Sciatic nerve (tissue), 2 donors: ENCODE measurements around the gene PLAGL1. TPM values are rescaled to one million over a fixed set of nuclear protein-coding genes. Genes with fewer than 3 reads are reported as not detected.
"Not testable (repeated sequence)": the region's sequence is repeated elsewhere in the genome, so short reads cannot be mapped to it uniquely, and the experiment has no call there.

Experiments
- ATAC-seq: fragments of 200-7000 bp; cut with Tn5 transposase; one replicate; pipeline ENCODE4 v1.9.1; 2020; ENCODE audit warnings: mild to moderate bottlenecking, moderate library complexity
- DNase-seq: peaks from one replicate; pipeline ENCODE4 v3.0.0-alpha.2; 2020; ENCODE audit warnings: low spot score
- intact Hi-C: fragments of 100-400 bp; cut with DNase I; formaldehyde crosslinking; loops from one replicate; pipeline ENCODE4 v1.14.2; 2022
- total RNA-seq: library from RNA; stranded (reverse); fragmentation: NEBNext Ultra II Directional; extraction: Animal tissue kit (Norgen Biotek cat#: 25700); gene quantifications from one replicate; pipeline ENCODE4 v1.2.1, GENCODE V29; 2021
- donor health status: DM: no; HTN: no; CAD: no.
- donor health status: DM: no; HTN: no; CAD: no.

PLAGL1 gene, protein sequence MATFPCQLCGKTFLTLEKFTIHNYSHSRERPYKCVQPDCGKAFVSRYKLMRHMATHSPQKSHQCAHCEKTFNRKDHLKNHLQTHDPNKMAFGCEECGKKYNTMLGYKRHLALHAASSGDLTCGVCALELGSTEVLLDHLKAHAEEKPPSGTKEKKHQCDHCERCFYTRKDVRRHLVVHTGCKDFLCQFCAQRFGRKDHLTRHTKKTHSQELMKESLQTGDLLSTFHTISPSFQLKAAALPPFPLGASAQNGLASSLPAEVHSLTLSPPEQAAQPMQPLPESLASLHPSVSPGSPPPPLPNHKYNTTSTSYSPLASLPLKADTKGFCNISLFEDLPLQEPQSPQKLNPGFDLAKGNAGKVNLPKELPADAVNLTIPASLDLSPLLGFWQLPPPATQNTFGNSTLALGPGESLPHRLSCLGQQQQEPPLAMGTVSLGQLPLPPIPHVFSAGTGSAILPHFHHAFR
- total RNA-seq: 65.8 TPM

DNA sequence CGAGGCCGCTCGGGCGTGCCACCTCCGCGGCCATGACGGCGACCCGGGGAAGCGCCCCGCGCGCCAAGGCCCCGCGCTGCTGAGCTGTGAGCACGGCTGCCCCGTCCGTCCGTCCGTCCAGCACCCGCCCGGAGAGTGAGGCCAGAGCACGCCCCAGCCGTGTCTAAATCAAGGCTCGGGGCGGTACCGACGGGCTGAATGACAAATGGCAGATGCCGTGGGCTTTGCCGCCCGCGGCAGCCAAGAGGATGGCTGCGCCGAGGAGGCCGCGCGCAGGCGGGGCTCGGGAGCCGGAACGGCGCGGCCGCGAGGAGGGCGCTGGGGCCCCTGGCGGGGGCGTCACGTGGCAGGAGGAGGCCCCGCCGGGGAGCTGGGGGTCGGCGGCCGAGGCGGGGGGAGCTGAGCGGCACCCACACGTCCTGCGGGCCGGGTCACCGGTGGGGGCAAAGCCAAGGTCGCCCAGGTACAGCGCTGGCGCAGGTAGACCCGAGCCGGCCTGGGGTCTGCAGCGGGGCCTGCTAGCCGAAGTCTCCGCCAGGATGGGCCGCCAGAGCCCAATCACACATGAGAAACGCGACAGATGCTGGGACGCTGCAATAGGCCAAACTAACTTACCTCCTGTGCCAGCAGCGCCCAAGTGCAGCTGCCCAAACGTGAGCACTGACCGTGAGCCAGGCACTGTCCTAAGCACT lies at the start of gene PLAGL1:
Gene PLAGL1, minus strand, starts transcription at position 140 of the 692 bp plus-strand sequence. CDS start 60,123 bp downstream, outside the sequence.
- ATAC-seq (peak; percentile 88), DNase-seq (peak; percentile 77)
- intact Hi-C loops: no loop called here

DNA sequence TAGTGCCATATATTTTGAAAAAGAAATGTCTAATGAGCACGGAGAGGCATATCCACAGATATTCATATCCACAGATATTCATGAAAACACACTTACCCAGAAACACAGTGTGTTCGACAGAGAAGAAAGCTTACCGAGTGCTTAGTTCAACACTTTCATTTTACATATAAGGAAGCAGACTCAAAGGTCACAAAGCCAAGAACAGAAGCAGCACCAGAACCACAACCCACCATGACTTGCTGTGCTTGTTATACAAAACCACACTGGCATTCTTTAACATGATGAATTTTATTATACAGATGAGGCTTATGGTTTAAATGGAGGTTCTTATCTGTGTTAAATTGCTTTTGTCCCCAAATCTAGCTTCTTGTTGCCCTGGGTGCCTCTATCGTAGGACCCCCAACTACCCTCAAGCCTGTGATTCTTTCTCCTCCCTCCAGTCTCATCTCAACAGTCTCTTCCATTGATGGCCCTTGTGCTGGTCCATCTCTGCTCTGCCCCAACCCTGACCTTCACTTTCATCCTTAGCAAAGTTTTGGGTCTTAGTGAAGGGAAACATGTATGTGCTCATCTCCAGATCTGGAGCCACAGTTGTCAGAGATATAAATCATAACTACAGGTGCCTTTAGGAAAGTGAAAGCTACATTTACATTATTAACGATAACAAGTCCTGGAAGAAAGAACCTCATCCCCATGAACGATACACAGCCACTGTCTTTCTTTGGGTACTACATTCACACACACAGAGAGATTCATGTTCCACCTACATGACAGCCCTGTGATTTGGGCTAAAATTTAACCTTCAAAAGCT lies 47.3 kb upstream of the PLAGL1 start:
- intact Hi-C loops: no loop called here
- ATAC-seq: no peak

DNA sequence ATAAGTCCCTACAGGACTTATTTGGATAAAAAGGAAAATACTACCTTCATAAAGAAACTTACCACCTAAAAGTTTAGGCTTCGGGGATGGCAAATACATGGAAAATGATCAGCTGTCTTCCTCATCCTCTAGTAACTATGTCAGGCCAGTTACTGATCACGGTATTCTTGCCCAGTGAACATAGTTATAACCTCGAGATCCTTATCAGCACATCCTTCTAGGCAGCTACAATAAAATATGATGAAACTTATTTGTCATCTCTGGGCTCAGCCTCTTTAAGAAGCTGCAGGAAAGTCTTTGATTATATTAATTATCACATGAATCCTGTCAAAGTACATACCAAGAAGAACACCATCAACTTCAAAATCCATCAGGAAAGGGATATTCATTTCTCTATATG lies 45.5 kb upstream of the PLAGL1 start:
- intact Hi-C loops: no loop called here
- no peak for ATAC-seq

More for the DNA sequence above, 47.3 kb upstream of the PLAGL1 start:
- DNase-seq: no peak

DNA sequence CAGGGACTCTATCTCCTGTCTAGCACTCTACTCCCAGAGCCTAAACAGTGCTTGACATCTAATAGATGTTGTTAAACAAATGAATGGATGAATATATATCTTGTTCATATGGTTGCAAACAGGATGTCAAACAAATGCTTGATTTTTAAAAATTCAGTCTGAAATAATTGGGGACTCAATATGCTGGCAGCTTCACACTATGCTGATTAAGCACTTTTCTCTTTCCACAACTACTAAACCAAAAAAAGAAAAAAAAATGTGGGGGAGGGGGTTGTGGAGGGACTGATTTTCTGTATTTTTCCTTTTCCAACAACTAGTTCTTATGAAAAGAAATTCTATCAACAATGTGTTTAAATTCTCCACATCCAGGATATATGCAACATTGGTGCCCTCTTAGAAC lies 44.4 kb upstream of the PLAGL1 start:
- DNase-seq: no peak
- intact Hi-C loops: no loop called here
- no peak for ATAC-seq

More for the DNA sequence above, 45.5 kb upstream of the PLAGL1 start:
- no peak for DNase-seq

DNA sequence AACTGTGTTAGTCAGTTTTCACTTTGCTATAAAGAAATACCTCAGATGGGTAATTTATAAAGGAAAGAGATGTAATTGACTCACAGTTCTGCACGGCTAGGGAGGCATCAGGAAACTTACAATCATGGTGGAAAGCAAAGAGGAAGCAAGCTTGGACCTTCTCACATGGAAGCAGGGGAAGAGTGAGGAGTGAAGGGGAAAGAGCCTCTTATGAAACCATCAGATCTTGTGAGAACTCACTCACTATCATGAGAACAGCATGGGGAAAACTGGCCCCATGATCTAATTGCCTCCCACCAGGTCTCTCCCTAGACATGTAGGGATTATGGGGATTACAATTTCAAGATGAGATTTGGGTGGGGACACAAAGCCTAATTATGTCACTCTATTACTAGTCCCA lies 41.3 kb upstream of the PLAGL1 start:
- DNase-seq (no peak), ATAC-seq (no peak)
- intact Hi-C loops: no loop called here

DNA sequence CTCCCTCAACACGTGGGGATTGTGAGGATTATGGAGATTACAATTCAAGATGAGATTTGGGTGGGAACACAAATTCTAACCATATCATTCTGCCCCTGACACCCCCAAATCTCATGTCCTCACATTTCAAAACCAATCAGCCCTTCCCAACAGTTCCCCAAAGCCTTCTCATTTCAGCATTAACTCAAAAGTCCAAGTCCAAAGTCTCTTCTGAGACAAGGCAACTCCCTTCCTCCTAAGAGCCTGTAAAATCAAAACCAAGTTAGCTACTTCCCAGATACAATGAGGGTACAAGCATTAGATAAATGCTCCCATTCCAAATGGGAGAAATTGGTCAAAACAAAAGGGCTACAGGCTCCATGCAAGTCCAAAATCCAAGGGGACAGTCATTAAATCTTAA lies 39.6 kb upstream of the PLAGL1 start:
- DNase-seq (no peak), ATAC-seq (no peak)
- intact Hi-C loops: no loop called here

DNA sequence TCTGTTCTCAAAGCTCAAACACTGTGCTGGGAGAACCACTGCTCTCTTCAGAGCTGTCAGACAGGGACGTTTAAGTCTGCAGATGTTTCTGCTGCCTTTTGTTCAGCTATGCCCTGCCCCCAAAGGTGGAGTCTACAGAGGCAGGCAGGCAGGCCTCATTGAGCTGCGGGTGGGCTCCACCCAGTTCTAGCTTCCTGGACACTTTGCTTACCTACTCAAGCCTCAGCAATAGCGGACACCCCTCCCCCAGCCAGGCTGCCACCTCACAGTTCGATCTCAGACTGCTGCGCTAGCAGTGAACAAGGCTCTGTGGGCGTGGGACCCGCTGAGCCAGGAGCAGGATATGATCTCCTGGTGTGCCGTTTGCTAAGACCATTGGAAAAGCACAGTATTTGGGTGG lies 38.6 kb upstream of the PLAGL1 start:
- DNase-seq, intact Hi-C loops, ATAC-seq: not testable (repeated sequence)

DNA sequence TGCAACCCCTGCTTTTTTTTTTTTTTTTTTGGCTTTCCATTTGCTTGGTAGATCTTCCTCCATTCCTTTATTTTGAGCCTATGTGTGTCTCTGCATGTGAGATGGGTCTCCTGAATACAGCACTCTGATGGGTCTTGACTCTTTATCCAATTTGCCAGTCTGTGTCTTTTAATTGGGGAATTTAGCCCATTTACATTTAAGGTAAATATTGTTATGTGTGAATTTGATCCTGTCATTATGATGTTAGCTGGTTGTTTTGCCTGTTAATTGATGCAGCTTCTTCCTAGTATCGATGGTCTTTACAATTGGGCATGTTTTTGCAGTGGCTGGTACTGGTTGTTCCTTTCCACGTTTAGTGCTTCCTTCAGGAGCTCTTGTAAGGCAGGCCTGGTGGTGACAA lies 36.9 kb upstream of the PLAGL1 start:
- ATAC-seq: not testable (repeated sequence)

DNA sequence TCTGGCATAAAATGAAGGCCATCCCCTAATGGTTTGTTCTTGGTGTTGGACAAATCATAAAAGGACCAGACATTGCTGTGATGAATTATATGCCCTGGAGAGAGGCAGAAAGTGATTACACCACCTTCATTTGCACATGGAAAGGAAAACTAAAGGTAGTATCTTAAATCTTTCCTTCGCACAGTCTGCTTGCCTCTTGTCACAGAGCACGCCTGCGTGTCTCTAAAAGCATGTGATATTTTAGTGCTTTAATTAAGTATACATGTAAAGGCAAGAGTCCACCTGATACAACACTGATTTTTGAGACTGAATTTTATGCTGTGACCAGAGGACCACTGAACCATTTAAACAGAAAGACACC lies 28.8 kb upstream of the PLAGL1 start:
- intact Hi-C loops: no loop called here
- no peak for DNase-seq
- peak; percentile 8 for ATAC-seq

More for the DNA sequence above, 36.9 kb upstream of the PLAGL1 start:
- DNase-seq, intact Hi-C loops: not testable (repeated sequence)

DNA sequence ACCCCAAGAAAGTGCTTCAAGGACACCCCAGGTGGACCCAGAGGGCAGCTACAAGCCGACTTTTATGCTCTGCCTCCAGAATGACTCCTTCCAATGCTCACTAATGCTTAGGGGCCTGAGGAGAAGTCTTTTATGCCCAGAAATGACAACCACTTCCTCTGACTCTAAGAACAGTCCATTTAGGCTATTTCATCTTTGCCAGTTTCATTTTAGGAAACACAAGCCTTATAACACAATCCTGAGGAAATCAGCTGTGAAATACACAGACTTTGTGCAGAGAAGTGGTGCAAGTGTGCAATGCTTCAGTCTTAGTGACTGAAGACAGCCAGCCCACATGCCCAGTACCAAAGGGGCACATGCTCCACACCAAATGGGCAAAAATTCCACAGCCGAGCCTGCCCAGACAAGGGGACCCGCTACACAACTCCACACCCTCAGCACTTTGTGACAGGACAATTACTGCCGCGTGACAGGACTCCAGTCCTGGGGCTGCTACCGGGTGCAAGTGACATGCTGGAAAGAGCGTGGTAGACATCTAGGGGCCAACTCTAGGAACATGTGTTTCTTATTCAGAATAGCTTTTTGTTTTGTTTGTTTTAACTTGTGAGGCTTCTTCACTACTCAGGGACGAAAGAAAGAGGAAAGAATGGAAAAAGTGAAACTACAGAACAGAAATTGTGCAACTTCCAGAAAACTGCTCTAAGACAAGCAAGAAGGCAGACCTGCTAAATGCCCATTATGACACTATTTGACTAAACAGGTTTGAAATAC lies 28.2 kb upstream of the PLAGL1 start:
- ATAC-seq (peak; percentile 82), DNase-seq (no peak)
- intact Hi-C loops: no loop called here

DNA sequence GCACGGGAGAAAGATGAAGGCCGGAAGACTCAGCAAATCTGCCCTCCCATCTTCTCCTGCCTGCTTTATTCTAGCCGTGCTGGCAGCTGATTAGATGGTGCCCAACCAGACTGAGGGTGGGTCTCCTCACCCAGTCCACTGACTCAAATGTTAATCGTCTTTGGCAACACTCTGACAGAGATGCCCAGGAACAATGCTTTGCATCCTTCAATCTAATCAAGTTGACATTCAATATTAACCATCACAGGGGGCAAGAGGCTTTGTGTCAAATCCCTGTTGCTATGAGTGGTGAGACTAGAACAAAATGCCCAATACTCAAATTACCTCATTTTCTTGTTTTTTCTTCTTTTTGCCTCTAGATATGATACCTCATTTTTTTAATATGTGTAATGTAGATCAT lies 27.4 kb upstream of the PLAGL1 start:
- intact Hi-C loops: no loop called here
- ATAC-seq (no peak), DNase-seq (no peak)

DNA sequence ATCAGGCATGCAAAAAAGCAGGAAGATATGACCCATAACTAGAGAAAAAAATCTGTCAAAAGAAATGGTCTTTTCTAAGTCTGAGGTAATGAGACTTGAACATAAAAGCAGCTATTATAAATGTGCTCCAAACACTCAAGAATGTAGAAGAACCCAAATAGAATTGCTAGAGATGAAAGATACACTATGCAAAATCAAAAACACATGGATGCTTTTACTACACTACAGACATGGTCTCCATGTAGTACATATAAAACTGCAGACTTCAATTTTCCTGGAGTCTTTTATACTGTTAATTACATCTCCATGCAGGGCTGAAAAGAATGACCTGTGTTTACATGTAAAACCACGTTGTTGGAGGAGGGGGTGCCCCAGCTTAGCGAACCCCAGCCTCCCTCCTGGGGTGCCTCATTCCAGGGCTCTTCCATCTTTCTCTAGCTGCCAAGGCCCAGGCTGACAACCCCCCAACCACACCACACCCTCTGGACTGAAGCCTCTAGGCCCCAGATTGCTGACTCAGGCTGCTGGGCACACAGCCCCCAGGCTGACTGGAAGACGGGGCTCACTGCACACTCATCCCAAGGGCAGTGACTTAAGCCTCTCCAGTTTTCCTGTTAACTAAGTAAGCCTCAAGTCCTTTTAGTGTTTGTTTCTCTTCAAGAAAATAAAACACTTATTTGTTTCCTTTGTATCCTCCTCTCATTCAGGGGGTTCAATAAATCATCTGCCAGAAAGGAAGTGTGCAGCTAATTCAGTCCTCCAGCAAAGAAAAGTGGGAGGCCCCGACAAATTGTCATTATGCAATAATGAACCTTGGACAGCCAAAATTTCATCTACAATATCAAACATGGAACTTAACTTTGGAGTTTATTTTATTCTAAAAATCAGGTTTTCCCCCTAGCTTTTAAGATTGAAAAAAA lies 26.0 kb upstream of the PLAGL1 start:
- DNase-seq (no peak), ATAC-seq (no peak)
- intact Hi-C loops: no loop called here

DNA sequence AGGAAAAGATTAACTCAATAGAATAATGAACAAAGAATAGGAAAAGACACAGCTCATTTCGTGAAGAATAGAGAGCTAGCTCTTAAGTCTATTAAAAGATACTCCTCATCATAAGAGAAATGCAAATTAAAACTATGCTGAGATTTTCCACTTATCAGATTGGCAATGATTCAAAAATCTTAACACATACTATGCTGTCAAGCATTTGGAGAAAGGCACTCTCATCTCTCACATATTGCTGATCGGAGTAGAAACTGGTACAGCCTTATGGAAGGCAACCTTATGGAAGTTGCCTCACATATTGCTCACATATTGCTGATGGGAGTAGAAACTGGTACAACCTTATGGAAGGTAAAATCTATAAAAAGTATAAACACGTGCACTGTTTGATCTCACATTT lies 21.4 kb upstream of the PLAGL1 start:
- intact Hi-C loops: no loop called here
- ATAC-seq (no peak), DNase-seq (no peak)

DNA sequence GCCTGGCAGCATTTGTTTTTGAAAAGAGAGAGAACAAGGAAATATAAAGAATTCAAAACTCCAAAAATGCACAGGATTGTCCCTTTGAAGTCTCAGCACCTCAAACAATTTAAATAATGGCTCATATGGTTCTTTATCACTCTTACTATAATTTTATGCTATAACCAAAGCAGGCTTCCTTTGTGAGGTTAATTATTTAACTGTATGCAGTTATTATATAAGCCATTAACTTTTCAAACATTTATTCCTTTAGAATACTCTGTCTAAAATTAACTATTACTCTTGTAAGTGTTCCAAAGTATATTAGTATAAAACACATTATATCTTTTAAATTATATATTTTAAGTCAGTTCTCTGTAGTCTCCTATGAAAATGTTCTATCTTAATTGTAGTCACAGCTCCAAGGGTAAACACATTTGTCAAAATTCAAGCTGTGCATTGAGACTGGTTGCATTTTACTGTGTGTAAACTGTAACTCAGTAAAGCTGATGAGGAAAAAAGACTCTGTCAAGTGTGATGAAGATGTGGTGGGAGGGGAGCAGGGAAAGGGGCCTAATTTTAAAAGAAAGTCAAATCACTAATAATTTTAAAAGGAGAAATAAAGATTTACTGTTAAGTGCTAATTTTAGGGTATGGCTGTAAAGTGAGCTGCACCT lies 20.0 kb upstream of the PLAGL1 start:
- intact Hi-C loops: no loop called here
- no peak for ATAC-seq
- DNase-seq: no peak

DNA sequence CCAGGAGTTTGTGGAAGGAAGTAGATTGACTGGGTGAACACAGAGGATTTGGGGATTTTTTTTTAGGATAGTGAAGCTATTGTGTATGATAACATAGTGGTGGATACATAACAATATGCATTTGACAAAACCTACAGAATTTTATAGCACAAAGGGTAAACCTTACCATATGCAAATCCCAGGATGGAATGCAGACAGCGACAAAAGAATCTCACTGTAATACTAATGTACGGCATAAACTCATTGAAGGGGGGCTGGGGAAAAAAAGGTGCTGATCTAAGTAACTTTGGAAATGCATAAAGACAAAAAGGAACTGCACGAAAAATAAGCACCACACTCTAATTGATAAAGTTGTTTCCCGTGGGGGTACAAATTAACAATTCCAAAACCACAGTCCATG lies 15.2 kb upstream of the PLAGL1 start:
- DNase-seq (no peak), ATAC-seq (no peak)
- intact Hi-C loops: no loop called here

DNA sequence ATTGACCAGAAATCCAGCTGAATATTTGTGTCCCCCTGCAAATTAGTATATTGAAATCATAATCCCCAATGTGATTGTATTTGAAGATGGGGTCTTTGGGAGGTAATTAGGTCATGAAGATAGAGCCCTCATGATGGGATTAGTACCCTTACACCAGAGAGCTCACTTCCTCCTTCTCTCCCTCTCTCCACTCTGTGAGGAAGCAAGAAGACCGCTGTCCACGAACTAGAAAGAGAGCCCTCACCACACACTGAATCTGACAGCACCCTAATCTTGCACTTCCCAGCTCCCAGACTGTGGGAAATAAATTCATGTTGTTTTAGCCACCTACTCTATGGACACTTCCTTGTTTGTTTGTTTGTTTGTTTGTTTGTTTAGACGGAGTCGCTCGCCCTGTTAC lies 11.9 kb upstream of the PLAGL1 start:
- DNase-seq: no peak
- intact Hi-C loops: no loop called here
- ATAC-seq: no peak
